22Rv1 (cell line): ENCODE measurements around the gene TBL1XR1.

ENCODE experiments used
- ZFX ChIP-seq: fragments of 450-650 bp; IDR thresholded peaks from 2 replicates; pipeline ENCODE4 v1.6.1; 2017; ENCODE audit warnings: antibody characterized with exemption, borderline replicate concordance
- TF ChIP-seq, protein P1 (sequence below): fragments of 450-650 bp; IDR thresholded peaks from 2 replicates; pipeline ENCODE4 v1.5.1; 2017; ENCODE audit warnings: mild to moderate bottlenecking

DNA sequence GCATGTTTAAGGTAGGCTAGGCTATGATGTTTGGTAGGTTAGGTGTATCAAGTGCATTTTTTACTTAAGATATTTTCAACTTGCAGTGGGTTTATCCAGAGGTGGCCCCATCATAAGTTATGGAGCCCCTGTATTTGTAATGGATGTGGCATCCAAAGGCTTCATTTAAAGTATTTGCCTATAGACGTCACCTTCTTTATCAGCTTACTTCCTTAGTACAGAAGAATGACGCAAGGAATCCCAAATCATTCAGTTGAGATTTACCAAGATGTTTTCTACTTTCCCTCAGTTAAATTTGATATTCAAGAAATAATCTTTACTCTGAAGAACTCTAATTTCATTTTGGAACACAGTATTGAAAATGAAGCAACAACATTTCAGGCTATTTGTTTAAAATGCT, 201.3 kb downstream of the TBL1XR1 start:
- TF ChIP-seq, protein P1, sequence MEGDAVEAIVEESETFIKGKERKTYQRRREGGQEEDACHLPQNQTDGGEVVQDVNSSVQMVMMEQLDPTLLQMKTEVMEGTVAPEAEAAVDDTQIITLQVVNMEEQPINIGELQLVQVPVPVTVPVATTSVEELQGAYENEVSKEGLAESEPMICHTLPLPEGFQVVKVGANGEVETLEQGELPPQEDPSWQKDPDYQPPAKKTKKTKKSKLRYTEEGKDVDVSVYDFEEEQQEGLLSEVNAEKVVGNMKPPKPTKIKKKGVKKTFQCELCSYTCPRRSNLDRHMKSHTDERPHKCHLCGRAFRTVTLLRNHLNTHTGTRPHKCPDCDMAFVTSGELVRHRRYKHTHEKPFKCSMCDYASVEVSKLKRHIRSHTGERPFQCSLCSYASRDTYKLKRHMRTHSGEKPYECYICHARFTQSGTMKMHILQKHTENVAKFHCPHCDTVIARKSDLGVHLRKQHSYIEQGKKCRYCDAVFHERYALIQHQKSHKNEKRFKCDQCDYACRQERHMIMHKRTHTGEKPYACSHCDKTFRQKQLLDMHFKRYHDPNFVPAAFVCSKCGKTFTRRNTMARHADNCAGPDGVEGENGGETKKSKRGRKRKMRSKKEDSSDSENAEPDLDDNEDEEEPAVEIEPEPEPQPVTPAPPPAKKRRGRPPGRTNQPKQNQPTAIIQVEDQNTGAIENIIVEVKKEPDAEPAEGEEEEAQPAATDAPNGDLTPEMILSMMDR = no peak
- TF ChIP-seq ZFX = no peak
